ENCODE results near the gene ANKHD1. TPM values are rescaled to one million over a fixed set of nuclear protein-coding genes. Genes with fewer than 3 reads are reported as not detected.
"Not testable (repeated sequence)": the region's sequence is repeated elsewhere in the genome, so short reads cannot be mapped to it uniquely, and the experiment has no call there.

Gene ANKHD1
- total RNA-seq, 2 donors from 2014 or later, result 223 to 228 TPM

DNA sequence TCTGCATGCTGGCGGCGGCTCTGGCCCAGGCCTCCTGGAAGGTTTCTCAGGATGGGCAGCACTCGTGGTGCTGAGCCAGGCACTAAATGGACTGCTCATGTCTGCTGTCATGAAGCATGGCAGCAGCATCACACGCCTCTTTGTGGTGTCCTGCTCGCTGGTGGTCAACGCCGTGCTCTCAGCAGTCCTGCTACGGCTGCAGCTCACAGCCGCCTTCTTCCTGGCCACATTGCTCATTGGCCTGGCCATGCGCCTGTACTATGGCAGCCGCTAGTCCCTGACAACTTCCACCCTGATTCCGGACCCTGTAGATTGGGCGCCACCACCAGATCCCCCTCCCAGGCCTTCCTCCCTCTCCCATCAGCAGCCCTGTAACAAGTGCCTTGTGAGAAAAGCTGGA lies 166.2 kb downstream of the ANKHD1 start:
- Mint-ChIP-seq H3K27me3 (no peaks in the 10 kb centered on the region), H3K36me3 (ENCODE audit: low read depth) (peaks cover 13% of the 10 kb centered on the region), H3K27ac (peak overlapping the region; percentile 97)

DNA sequence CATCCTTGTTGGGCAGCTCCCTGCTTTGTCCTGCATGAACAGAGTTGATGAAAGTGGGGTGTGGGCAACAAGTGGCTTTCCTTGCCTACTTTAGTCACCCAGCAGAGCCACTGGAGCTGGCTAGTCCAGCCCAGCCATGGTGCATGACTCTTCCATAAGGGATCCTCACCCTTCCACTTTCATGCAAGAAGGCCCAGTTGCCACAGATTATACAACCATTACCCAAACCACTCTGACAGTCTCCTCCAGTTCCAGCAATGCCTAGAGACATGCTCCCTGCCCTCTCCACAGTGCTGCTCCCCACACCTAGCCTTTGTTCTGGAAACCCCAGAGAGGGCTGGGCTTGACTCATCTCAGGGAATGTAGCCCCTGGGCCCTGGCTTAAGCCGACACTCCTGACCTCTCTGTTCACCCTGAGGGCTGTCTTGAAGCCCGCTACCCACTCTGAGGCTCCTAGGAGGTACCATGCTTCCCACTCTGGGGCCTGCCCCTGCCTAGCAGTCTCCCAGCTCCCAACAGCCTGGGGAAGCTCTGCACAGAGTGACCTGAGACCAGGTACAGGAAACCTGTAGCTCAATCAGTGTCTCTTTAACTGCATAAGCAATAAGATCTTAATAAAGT lies 166.9 kb downstream of the ANKHD1 start:
- Mint-ChIP-seq H3K27me3 (no peaks in the 10 kb centered on the region), H3K4me1 (peaks cover 44% of the 10 kb centered on the region)
- no peak for ATAC-seq

More for the DNA sequence above, 166.2 kb downstream of the ANKHD1 start:
- no peak overlapping the region for H3K4me3 Mint-ChIP-seq
- H3K9me3 ChIP-seq (ENCODE audit: control insufficient read depth, low read length, poor library complexity, severe bottlenecking), result no peaks in the 10 kb centered on the region
- peaks cover 43% of the 10 kb centered on the region for H3K4me1 Mint-ChIP-seq
- no peak for DNase-seq
- ATAC-seq, result no peak

DNA sequence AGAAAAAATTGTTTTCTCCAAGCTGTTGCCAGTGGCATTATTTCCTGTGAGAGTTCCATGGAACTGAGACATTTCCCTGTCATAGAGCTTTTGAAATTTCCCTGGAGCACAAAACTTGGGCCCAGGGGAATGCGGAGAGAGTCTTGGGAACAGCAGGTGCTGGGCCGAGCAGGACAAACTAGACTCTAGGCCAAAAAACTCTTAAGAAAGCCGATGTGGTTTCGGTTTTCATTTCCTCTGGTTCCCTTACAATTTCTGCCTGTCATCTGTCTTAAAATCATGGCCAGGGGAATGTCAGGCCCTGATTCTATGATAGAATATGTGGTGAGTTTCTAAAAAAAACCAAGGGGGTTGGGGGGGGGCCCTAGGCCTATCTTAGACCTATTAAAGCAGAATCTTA lies 167.6 kb downstream of the ANKHD1 start:
- H3K4me3 Mint-ChIP-seq, result peak overlapping the region; percentile 83
- H3K27me3 Mint-ChIP-seq, result no peaks in the 10 kb centered on the region
- peaks cover 42% of the 10 kb centered on the region for H3K4me1 Mint-ChIP-seq
- ATAC-seq (no peak), DNase-seq (no peak)
- no peaks in the 10 kb centered on the region for H3K9me3 ChIP-seq (ENCODE audit: control insufficient read depth, low read length, poor library complexity, severe bottlenecking)
- peak overlapping the region; percentile 97 for H3K27ac Mint-ChIP-seq
- H3K36me3 Mint-ChIP-seq (ENCODE audit: low read depth), result peaks cover 16% of the 10 kb centered on the region

More for the DNA sequence above, 166.9 kb downstream of the ANKHD1 start:
- H3K9me3 ChIP-seq (ENCODE audit: control insufficient read depth, low read length, poor library complexity, severe bottlenecking), result no peaks in the 10 kb centered on the region
- no peak for DNase-seq
- H3K4me3 Mint-ChIP-seq, result peak overlapping the region; percentile 83
- H3K27ac Mint-ChIP-seq, result peak overlapping the region; percentile 97
- peaks cover 16% of the 10 kb centered on the region for H3K36me3 Mint-ChIP-seq (ENCODE audit: low read depth)

DNA sequence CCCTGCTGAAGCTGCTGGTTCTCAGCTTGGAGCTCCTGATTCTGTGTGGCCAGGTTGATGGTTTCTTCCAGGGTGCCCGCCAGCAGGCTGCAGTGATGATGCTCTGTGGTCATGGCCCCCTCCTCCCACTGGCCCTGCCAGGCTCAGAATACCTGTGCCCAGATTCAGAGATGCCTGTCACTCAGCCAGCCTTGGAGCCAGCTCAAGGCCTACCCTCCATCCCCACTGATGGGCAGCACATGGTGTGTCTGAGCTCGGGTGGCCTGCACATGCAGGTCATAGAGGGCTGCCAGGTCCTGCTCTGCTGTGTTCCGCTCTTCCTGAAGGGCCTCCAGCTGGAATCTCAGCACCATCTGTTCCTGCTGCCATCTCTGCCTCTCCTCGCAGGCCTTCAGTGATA lies 168.4 kb downstream of the ANKHD1 start:
- DNase-seq (no peak), ATAC-seq (no peak)
- H3K36me3 Mint-ChIP-seq (ENCODE audit: low read depth), result peaks cover 16% of the 10 kb centered on the region
- no peaks in the 10 kb centered on the region for H3K27me3 Mint-ChIP-seq
- peak overlapping the region; percentile 97 for H3K27ac Mint-ChIP-seq
- H3K4me3 Mint-ChIP-seq, result no peak overlapping the region
- peaks cover 34% of the 10 kb centered on the region for H3K4me1 Mint-ChIP-seq
- no peaks in the 10 kb centered on the region for H3K9me3 ChIP-seq (ENCODE audit: control insufficient read depth, low read length, poor library complexity, severe bottlenecking)

DNA sequence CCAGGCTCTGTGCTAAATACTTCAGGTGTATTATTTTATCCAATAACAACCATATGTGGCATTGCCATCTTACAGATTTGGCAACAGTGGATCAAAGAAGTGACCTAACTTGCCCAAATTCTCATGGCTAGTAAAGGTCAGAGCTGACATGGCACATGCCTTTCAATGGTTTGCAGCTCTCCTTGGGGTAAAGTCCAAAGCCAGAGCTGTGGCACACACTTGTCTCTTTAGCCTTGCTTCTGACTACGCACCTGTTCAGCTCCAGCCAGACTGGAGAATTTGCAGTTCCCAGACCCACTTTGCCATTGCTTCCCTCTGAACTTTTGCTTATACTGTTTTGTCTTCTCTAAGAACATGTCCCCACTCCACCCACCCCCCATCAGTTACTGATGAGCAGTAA lies 168.9 kb downstream of the ANKHD1 start:
- DNase-seq, result no peak

DNA sequence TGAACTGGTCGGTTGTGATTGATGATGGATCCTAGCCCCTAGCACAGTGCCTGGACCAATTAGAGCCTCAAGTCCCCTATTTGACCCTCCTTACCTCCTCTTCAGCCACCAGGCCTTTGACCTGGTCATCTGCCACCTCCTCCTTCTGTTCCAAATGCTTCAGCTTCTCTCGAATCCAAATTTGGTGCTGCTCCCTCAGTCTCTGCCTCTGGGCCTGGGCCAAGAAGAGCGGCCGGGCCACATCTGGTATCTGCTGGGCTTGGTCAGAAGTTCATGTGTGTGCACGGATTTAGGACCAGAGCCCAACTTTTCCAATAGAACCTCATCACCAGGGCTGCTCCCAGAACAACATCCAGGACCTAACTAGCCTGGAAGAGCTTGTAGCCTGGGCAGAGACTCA lies 169.5 kb downstream of the ANKHD1 start:
- peak overlapping the region; percentile 62 for H3K27ac Mint-ChIP-seq
- no peak overlapping the region for H3K4me3 Mint-ChIP-seq

More for the DNA sequence above, 168.9 kb downstream of the ANKHD1 start:
- H3K27ac Mint-ChIP-seq, result peak overlapping the region; percentile 97
- no peak for ATAC-seq
- peaks cover 30% of the 10 kb centered on the region for H3K4me1 Mint-ChIP-seq
- H3K9me3 ChIP-seq (ENCODE audit: control insufficient read depth, low read length, poor library complexity, severe bottlenecking), result no peaks in the 10 kb centered on the region
- H3K4me3 Mint-ChIP-seq, result no peak overlapping the region
- peaks cover 16% of the 10 kb centered on the region for H3K36me3 Mint-ChIP-seq (ENCODE audit: low read depth)
- H3K27me3 Mint-ChIP-seq, result no peaks in the 10 kb centered on the region

DNA sequence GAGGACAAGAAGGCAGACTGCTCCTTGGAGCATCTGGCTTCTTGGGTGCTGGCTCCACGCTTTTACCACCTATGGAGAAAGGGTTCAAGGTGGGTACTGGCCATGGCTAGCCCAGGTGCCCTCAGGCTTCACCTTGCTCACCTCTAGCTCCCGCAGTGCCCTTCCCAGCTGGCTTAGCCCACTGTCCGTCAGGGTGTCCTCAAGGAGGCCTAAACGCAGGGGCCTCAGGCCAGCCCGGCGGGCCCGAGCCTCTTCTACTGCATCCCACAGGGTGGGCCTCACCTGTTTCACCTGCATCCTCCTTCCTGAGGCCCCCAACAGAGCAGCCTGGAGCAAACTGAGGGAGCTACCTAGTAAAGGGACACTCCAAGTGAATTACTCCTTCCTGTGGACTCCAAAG lies 172.1 kb downstream of the ANKHD1 start:
- Mint-ChIP-seq H3K27ac (no peak overlapping the region), H3K27me3 (no peaks in the 10 kb centered on the region), H3K4me1 (peaks cover 11% of the 10 kb centered on the region), H3K36me3 (ENCODE audit: low read depth) (peaks cover 3% of the 10 kb centered on the region), H3K4me3 (no peak overlapping the region)
- no peaks in the 10 kb centered on the region for H3K9me3 ChIP-seq (ENCODE audit: control insufficient read depth, low read length, poor library complexity, severe bottlenecking)
- no peak for ATAC-seq
- no peak for DNase-seq

More for the DNA sequence above, 169.5 kb downstream of the ANKHD1 start:
- H3K27me3 Mint-ChIP-seq, result no peaks in the 10 kb centered on the region
- H3K9me3 ChIP-seq (ENCODE audit: control insufficient read depth, low read length, poor library complexity, severe bottlenecking), result no peaks in the 10 kb centered on the region
- peaks cover 26% of the 10 kb centered on the region for H3K4me1 Mint-ChIP-seq
- ATAC-seq (no peak), DNase-seq (no peak)
- peaks cover 13% of the 10 kb centered on the region for H3K36me3 Mint-ChIP-seq (ENCODE audit: low read depth)

- Mint-ChIP-seq H3K4me3 (peak overlapping the region; percentile 36), H3K4me1 (peaks cover 7% of the 10 kb centered on the region), H3K36me3 (ENCODE audit: low read depth) (peaks cover 3% of the 10 kb centered on the region), H3K27me3 (no peaks in the 10 kb centered on the region), H3K27ac (no peak overlapping the region)
- no peaks in the 10 kb centered on the region for H3K9me3 ChIP-seq (ENCODE audit: control insufficient read depth, low read length, poor library complexity, severe bottlenecking)
- DNase-seq, result no peak
- no peak for ATAC-seq
Observed at GRCh38 chr5:140574165-140574564, 172.5 kb downstream of the ANKHD1 start.

GRCh38 chr5:140575309-140575708 lies 173.7 kb downstream of the ANKHD1 start:
- ATAC-seq (no peak), DNase-seq (no peak)
- H3K27ac Mint-ChIP-seq, result no peak overlapping the region
- no peak overlapping the region for H3K4me3 Mint-ChIP-seq
- H3K9me3 ChIP-seq (ENCODE audit: control insufficient read depth, low read length, poor library complexity, severe bottlenecking), result no peaks in the 10 kb centered on the region
- peaks cover 5% of the 10 kb centered on the region for H3K4me1 Mint-ChIP-seq
- H3K36me3 Mint-ChIP-seq (ENCODE audit: low read depth), result peaks cover 3% of the 10 kb centered on the region
- no peaks in the 10 kb centered on the region for H3K27me3 Mint-ChIP-seq

DNA sequence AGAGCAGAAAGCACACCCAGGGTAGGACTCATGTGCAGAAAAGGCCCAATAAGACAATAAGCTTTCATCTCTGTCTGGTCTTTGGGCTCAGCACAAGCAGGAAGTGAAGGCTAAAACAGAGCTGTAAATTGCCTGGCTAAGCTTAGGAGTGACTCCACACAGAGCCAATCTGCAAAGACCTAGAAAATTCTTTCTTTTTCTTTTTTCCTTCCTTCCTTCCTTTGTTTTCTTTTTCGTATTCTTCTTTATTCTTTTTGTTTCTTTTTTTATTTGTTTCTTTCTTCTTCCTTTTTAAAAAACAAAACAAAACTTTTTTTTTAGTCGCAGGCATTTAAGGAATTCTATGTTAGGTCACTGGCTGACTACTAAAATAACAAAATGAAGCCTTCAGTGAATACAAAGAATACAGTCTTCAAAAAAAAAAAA lies 175.2 kb downstream of the ANKHD1 start:
- no peaks in the 10 kb centered on the region for H3K27me3 Mint-ChIP-seq
- no peak overlapping the region for H3K27ac Mint-ChIP-seq
- H3K4me1 Mint-ChIP-seq, result peaks cover 3% of the 10 kb centered on the region
- peaks cover 3% of the 10 kb centered on the region for H3K36me3 Mint-ChIP-seq (ENCODE audit: low read depth)
- ATAC-seq (no peak), DNase-seq (no peak)
- H3K9me3 ChIP-seq (ENCODE audit: control insufficient read depth, low read length, poor library complexity, severe bottlenecking), result no peaks in the 10 kb centered on the region
- no peak overlapping the region for H3K4me3 Mint-ChIP-seq

GRCh38 chr5:140579188-140579747 lies 177.6 kb downstream of the ANKHD1 start:
- not testable (repeated sequence) for DNase-seq; H3K4me3 Mint-ChIP-seq; H3K27me3 Mint-ChIP-seq; H3K9me3 ChIP-seq (ENCODE audit: control insufficient read depth, low read length, poor library complexity, severe bottlenecking); H3K4me1 Mint-ChIP-seq; H3K36me3 Mint-ChIP-seq (ENCODE audit: low read depth); H3K27ac Mint-ChIP-seq; ATAC-seq

DNA sequence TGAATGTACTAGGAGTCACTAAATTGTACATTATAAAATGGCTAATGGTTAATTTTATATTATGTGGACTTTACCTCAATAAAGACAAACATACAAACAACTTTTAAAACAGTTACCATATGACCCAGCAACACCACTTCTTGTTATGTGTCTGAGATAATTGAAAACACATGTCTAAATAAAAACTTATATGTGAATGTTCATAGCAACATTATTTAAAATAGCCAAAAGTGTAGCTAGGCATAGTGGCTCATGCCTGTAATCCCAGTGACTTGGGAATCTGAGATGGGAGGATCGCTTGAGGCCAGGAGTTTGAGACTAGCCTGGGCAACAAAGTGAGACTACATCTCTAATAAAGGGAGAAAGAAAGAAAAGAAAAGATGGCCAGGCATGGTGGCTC lies 185.9 kb downstream of the ANKHD1 start:
- Mint-ChIP-seq H3K27me3 (no peaks in the 10 kb centered on the region), H3K27ac (no peak overlapping the region), H3K4me1 (no peaks in the 10 kb centered on the region), H3K36me3 (ENCODE audit: low read depth) (peaks cover 2% of the 10 kb centered on the region), H3K4me3 (no peak overlapping the region)
- DNase-seq (no peak), ATAC-seq (no peak)
- peaks cover 5% of the 10 kb centered on the region for H3K9me3 ChIP-seq (ENCODE audit: control insufficient read depth, low read length, poor library complexity, severe bottlenecking)

GRCh38 chr5:140588311-140589070 lies 186.9 kb downstream of the ANKHD1 start:
- Mint-ChIP-seq H3K4me3 (no peak overlapping the region), H3K27me3 (no peaks in the 10 kb centered on the region), H3K27ac (no peak overlapping the region), H3K4me1 (peaks cover 2% of the 10 kb centered on the region), H3K36me3 (ENCODE audit: low read depth) (peaks cover 2% of the 10 kb centered on the region)
- H3K9me3 ChIP-seq (ENCODE audit: control insufficient read depth, low read length, poor library complexity, severe bottlenecking), result peaks cover 1% of the 10 kb centered on the region
- no peak for DNase-seq
- no peak for ATAC-seq
